Activated B cell treated with CpG ODN at 0.5 μM for 24 hours (primary cell): ENCODE results near the gene CSNK2A3. TPM values are rescaled to one million over a fixed set of nuclear protein-coding genes. Genes with fewer than 3 reads are reported as not detected.
"Not testable (repeated sequence)": the region's sequence is repeated elsewhere in the genome, so short reads cannot be mapped to it uniquely, and the experiment has no call there.

Experiments used
- ATAC-seq: fragments of 200-7000 bp; cut with Tn5 transposase; one replicate; pipeline ENCODE4 v1.10.0; 2021; ENCODE audit warnings: low read depth, mild to moderate bottlenecking, moderate library complexity
- CTCF ChIA-PET: fragments of 350-600 bp; sonication (Branson Sonifier 250); formaldehyde crosslinking; loops from one replicate; lab custom pipeline; 2021; ENCODE audit warnings: antibody characterized with exemption; lab: Charles Lee
- POLR2A ChIA-PET: fragments of 350-600 bp; sonication (Branson Sonifier 250); formaldehyde crosslinking; loops from one replicate; lab custom pipeline; 2021; ENCODE audit warnings: antibody characterized with exemption; lab: Charles Lee
- DNase-seq: peaks from one replicate; pipeline ENCODE4 v3.0.0; 2022
- H3K27ac Mint-ChIP-seq: one replicate; pipeline ENCODE4 v1.8.0; 2020; ENCODE audit warnings: mixed read lengths
- H3K27me3 Mint-ChIP-seq: one replicate; pipeline ENCODE4 v1.8.0; 2021; ENCODE audit warnings: mixed read lengths
- H3K36me3 Mint-ChIP-seq: one replicate; pipeline ENCODE4 v1.8.0; 2021; ENCODE audit warnings: low read depth, mixed read lengths
- H3K4me1 Mint-ChIP-seq: one replicate; pipeline ENCODE4 v1.8.0; 2021; ENCODE audit warnings: mixed read lengths
- H3K4me3 Mint-ChIP-seq: one replicate; pipeline ENCODE4 v1.8.0; 2020; ENCODE audit warnings: mild to moderate bottlenecking, mixed read lengths
- H3K9me3 Mint-ChIP-seq: one replicate; pipeline ENCODE4 v1.8.0; 2020; ENCODE audit warnings: mixed read lengths
- intact Hi-C: fragments of 100-400 bp; cut with micrococcal nuclease; formaldehyde crosslinking; loops from one replicate; pipeline ENCODE4 v1.15.1; 2024
- total RNA-seq: library from RNA; stranded (reverse); gene quantifications from 2 replicates; pipeline ENCODE4 v1.2.3, GENCODE V29; 2022
- TF ChIP-seq, protein P1 (sequence below): fragments of 200-600 bp; IDR thresholded peaks from one replicate; pipeline ENCODE4 v1.8.0; 2022; ENCODE audit warnings: antibody characterized with exemption, mild to moderate bottlenecking

The CSNK2A3 gene
- total RNA-seq, 1 donor from 2014 or later, result 0.24 TPM

- Mint-ChIP-seq H3K4me1 (no peaks in the 10 kb centered on the region), H3K9me3 (no peaks in the 10 kb centered on the region), H3K27me3 (peaks cover 13% of the 10 kb centered on the region), H3K4me3 (no peak overlapping the region), H3K36me3 (no peaks in the 10 kb centered on the region), H3K27ac (no peak overlapping the region)
- ChIA-PET CTCF (no interaction called here), POLR2A (no interaction called here)
- ATAC-seq (no peak), DNase-seq (no peak)
- TF ChIP-seq, protein P1, sequence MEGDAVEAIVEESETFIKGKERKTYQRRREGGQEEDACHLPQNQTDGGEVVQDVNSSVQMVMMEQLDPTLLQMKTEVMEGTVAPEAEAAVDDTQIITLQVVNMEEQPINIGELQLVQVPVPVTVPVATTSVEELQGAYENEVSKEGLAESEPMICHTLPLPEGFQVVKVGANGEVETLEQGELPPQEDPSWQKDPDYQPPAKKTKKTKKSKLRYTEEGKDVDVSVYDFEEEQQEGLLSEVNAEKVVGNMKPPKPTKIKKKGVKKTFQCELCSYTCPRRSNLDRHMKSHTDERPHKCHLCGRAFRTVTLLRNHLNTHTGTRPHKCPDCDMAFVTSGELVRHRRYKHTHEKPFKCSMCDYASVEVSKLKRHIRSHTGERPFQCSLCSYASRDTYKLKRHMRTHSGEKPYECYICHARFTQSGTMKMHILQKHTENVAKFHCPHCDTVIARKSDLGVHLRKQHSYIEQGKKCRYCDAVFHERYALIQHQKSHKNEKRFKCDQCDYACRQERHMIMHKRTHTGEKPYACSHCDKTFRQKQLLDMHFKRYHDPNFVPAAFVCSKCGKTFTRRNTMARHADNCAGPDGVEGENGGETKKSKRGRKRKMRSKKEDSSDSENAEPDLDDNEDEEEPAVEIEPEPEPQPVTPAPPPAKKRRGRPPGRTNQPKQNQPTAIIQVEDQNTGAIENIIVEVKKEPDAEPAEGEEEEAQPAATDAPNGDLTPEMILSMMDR, result no peak
- intact Hi-C loops, result no loop called here
Measured at GRCh38 chr11:11359611-11360010, 6.6 kb upstream of the CSNK2A3 start.

DNA sequence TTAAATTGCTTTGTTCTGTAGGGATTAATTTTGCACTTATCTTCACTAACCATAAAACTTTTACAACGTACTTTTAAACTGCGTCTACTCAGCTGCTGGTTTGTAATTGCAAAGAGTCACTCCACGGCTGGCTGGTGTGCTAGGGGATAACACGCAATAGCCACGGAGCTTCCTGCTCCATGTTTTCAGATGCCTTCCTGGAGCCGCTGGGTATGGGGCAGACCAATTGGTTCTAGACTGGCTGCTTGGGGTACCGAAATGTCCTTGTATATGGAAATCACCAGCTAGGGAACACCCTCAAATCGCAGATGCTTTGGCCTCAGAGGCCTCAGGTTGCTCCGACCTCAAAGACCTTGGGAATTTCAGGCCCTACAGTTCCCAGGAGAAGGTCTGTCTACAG is 3.8 kb upstream of the CSNK2A3 start:
- DNase-seq (no peak), ATAC-seq (no peak)
- H3K27ac Mint-ChIP-seq, result no peak overlapping the region
- H3K4me3 Mint-ChIP-seq, result no peak overlapping the region
- H3K36me3 Mint-ChIP-seq, result no peaks in the 10 kb centered on the region
- H3K4me1 Mint-ChIP-seq, result no peaks in the 10 kb centered on the region
- CTCF ChIA-PET, result no interaction called here
- no peaks in the 10 kb centered on the region for H3K9me3 Mint-ChIP-seq
- peaks cover 9% of the 10 kb centered on the region for H3K27me3 Mint-ChIP-seq
- POLR2A ChIA-PET, result no interaction called here
- intact Hi-C loops, result no loop called here
- TF ChIP-seq, protein P1, result no peak

GRCh38 chr11:11351851-11352250 is 1.2 kb downstream of the CSNK2A3 start:
- intact Hi-C loops, CTCF ChIA-PET, H3K27me3 Mint-ChIP-seq, H3K4me1 Mint-ChIP-seq, H3K9me3 Mint-ChIP-seq, DNase-seq, ATAC-seq, H3K36me3 Mint-ChIP-seq, H3K27ac Mint-ChIP-seq, H3K4me3 Mint-ChIP-seq, POLR2A ChIA-PET: not testable (repeated sequence)

DNA sequence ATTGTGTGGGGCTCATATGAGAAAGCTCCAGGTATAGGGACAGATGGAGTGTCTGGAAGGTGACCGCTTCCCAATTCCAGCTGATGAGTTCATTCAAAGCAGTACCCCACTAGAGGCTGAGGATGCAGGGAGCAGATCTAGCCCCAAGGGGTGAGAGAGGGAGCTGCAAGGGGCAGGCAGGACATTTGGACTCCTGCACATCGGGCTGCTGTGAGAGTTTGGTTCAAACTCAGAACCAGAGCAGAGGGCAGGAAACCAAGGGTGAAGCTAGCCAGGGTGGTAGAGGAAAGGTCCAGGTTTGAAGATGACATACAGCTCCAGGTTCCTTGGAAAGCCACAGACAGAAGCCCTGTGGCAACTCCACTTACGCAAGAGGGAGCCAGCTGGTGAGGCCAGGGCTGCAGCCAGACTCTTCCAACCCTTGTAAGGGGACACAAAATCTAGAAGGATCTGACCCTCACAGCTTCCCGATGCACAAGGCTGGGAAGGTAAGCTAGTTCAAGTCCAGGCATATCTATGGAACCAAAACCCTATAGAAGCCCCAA is 1.9 kb downstream of the CSNK2A3 start:
- intact Hi-C loops, result no loop called here
- H3K4me3 Mint-ChIP-seq, result no peak overlapping the region
- H3K27ac Mint-ChIP-seq, result no peak overlapping the region
- ChIA-PET POLR2A (no interaction called here), CTCF (no interaction called here)
- no peaks in the 10 kb centered on the region for H3K27me3 Mint-ChIP-seq
- no peak for ATAC-seq
- no peaks in the 10 kb centered on the region for H3K36me3 Mint-ChIP-seq
- H3K4me1 Mint-ChIP-seq, result no peaks in the 10 kb centered on the region
- TF ChIP-seq, protein P1, result no peak
- no peak for DNase-seq
- H3K9me3 Mint-ChIP-seq, result no peaks in the 10 kb centered on the region

GRCh38 chr11:11349870-11350337 is 3.1 kb downstream of the CSNK2A3 start:
- H3K27me3 Mint-ChIP-seq, result no peaks in the 10 kb centered on the region
- H3K9me3 Mint-ChIP-seq, result no peaks in the 10 kb centered on the region
- H3K36me3 Mint-ChIP-seq, result no peaks in the 10 kb centered on the region
- POLR2A ChIA-PET, result no interaction called here
- no peak overlapping the region for H3K4me3 Mint-ChIP-seq
- TF ChIP-seq, protein P1, result no peak
- ATAC-seq, result no peak
- CTCF ChIA-PET, result no interaction called here
- intact Hi-C loops, result no loop called here
- H3K27ac Mint-ChIP-seq, result no peak overlapping the region
- H3K4me1 Mint-ChIP-seq, result no peaks in the 10 kb centered on the region
- DNase-seq, result no peak
